Forelimb muscle (tissue), 1 donor: Measurements from ENCODE around the gene LCE1A. TPM values are rescaled to one million over a fixed set of nuclear protein-coding genes. Genes with fewer than 3 reads are reported as not detected.

Experiments used
- DNase-seq: peaks from one replicate; pipeline ENCODE4 v3.0.0-alpha.2; 2013; ENCODE audit warnings: low read depth
- polyA plus RNA-seq: library from polyadenylated mRNA; unstranded; fragments of 120-200 nt; gene quantifications from one replicate; pipeline ENCODE4 v1.2.1, GENCODE V29; 2013; ENCODE audit not compliant: insufficient read length

The LCE1A gene
- polyA plus RNA-seq, 1 donor: not detected

- DNase-seq: no peak
These were observed 43.8 kb downstream of the LCE1A start for GRCh38 chr1:152870831-152871730.

DNA sequence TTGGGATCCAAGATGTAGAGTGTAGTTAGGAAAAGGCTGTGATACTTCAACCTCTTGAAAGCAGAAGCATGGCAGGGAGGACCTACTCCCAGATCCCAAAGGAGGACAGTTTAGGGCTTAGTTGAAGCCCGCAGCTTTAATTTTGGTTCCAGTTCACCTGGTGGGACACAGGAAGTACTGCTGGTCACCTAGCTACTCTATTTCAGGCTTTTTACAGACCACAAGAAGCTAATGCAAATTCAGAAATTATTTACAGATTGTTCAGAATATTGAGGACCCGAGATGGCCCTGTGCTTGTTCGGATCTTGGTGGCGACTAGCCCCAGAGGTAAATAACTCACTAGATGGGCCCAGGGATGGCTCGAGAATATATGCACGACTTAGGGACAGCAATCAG, 44.5 kb downstream of the LCE1A start:
- DNase-seq: no peak

GRCh38 chr1:152873495-152873894, 46.2 kb downstream of the LCE1A start:
- peak; percentile 8 for DNase-seq

GRCh38 chr1:152876827-152877226, 49.6 kb downstream of the LCE1A start:
- no peak for DNase-seq

Other genes starting within 250 kb of the LCE1A start
- not detected for gene LCE3D, start 247.0 kb upstream of the LCE1A start, polyA plus RNA-seq
- not detected for gene LCE3C, start 227.2 kb upstream of the LCE1A start, polyA plus RNA-seq
- gene LCE3B, start 213.7 kb upstream of the LCE1A start, polyA plus RNA-seq: not detected
- not detected for gene LCE3A, start 204.4 kb upstream of the LCE1A start, polyA plus RNA-seq
- not detected for gene LCE2D, start 164.1 kb upstream of the LCE1A start, polyA plus RNA-seq
- gene LCE2C, start 152.2 kb upstream of the LCE1A start, polyA plus RNA-seq: not detected
- gene LCE2B, start 141.3 kb upstream of the LCE1A start, polyA plus RNA-seq: not detected
- gene LCE2A, start 129.1 kb upstream of the LCE1A start, polyA plus RNA-seq: not detected
- gene LCE4A, start 119.3 kb upstream of the LCE1A start, polyA plus RNA-seq: not detected
- gene KPRP, start 69.4 kb upstream of the LCE1A start, polyA plus RNA-seq: not detected
- not detected for gene LCE1F, start 52.3 kb upstream of the LCE1A start, polyA plus RNA-seq
- gene LCE1E, start 41.2 kb upstream of the LCE1A start, polyA plus RNA-seq: not detected
- gene LCE1D, start 30.8 kb upstream of the LCE1A start, polyA plus RNA-seq: not detected
- not detected for gene LCE1C, start 20.8 kb upstream of the LCE1A start, polyA plus RNA-seq
- gene LCE1B, start 15.5 kb upstream of the LCE1A start, polyA plus RNA-seq: not detected
- gene LCE6A, start 15.4 kb downstream of the LCE1A start, polyA plus RNA-seq: not detected
- not detected for gene LCE7A, start 32.5 kb downstream of the LCE1A start, polyA plus RNA-seq
- not detected for gene SMCP, start 50.8 kb downstream of the LCE1A start, polyA plus RNA-seq
- not detected for gene IVL, start 81.1 kb downstream of the LCE1A start, polyA plus RNA-seq
- not detected for gene SPRR5, start 119.7 kb downstream of the LCE1A start, polyA plus RNA-seq
- gene SPRR4, start 143.2 kb downstream of the LCE1A start, polyA plus RNA-seq: not detected
- not detected for gene SPRR1A, start 156.6 kb downstream of the LCE1A start, polyA plus RNA-seq
- gene SPRR3, start 174.3 kb downstream of the LCE1A start, polyA plus RNA-seq: not detected
- not detected for gene SPRR1B, start 203.7 kb downstream of the LCE1A start, polyA plus RNA-seq
- gene SPRR2D, start 213.6 kb downstream of the LCE1A start, polyA plus RNA-seq: not detected
- not detected for gene SPRR2A, start 230.0 kb downstream of the LCE1A start, polyA plus RNA-seq
- gene SPRR2B, start 244.1 kb downstream of the LCE1A start, polyA plus RNA-seq: not detected